Measurements from ENCODE around the gene ACBD6.

DNA sequence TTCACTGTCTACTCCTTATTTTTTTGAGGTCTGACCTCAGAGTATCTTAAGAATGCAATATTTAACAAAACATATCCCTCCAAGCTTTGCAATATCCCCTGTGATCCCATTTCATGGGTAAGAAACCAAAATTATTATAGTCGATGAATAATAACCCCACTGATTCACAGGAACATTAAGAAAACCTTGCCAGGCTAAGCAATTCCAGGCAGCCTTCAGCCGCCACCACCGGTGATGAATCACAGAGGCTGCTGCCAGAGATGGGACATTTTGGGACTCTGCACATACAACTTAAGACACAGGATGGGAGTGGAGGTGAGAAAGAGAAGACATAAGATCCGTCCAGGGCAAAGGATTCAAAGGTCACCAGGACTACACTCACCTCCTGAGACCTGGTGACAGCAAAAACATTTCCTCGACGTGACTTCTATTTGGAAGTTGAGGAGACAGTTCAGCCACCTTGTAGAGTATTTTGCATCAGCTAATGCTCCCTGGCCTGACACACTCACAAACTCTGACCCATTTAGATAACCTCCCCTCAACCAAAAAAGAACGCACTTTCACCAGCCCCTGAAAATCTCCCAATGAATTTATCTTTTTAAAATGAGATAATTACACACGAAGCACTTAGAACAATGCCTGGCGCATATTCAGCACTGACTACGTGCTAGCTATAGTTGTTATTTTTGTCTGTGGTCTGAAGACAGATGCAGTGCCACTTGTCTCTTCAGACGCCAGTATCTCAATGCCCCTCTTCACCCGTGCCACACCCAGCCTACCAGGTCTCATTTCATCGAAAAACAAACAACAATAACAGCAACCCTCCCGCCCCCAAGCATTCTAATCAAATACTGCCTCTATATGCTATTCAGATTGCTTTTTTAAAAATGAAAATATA is 38.6 kb upstream of the ACBD6 start:
- TF ChIP-seq POU2F2 (IDR thresholded peaks at IDR 0.05; ENCODE audit: borderline replicate concordance, low read depth, low read length) (no peak), SIN3A (IDR thresholded peaks at IDR 0.05; ENCODE audit: low read depth, low read length) (no peak)
- TF ChIP-seq, protein P1, sequence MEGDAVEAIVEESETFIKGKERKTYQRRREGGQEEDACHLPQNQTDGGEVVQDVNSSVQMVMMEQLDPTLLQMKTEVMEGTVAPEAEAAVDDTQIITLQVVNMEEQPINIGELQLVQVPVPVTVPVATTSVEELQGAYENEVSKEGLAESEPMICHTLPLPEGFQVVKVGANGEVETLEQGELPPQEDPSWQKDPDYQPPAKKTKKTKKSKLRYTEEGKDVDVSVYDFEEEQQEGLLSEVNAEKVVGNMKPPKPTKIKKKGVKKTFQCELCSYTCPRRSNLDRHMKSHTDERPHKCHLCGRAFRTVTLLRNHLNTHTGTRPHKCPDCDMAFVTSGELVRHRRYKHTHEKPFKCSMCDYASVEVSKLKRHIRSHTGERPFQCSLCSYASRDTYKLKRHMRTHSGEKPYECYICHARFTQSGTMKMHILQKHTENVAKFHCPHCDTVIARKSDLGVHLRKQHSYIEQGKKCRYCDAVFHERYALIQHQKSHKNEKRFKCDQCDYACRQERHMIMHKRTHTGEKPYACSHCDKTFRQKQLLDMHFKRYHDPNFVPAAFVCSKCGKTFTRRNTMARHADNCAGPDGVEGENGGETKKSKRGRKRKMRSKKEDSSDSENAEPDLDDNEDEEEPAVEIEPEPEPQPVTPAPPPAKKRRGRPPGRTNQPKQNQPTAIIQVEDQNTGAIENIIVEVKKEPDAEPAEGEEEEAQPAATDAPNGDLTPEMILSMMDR (IDR thresholded peaks at IDR 0.05 in 2 of 3, conservative IDR thresholded peaks at IDR 0.05 in 1 of 3; ENCODE audit: control insufficient read depth in 2 of 3, extremely low read depth in 1 of 3, insufficient read depth in 1 of 3, low read depth in 3 of 3, low read length in 3 of 3): no peak

Measured in GM12878 (cell line).